Endothelial cell of umbilical vein (primary cell): Measurements from ENCODE around the gene RPLP2. TPM values are rescaled to one million over a fixed set of nuclear protein-coding genes. Genes with fewer than 3 reads are reported as not detected.

ENCODE experiments used
- BruUV-seq: library from RNA; stranded (reverse); fragments of 400-500 nt; replicated peaks from 2 replicates; lab custom pipeline; 2021; lab: Mats Ljungman, UMichigan
- CTCF ChIA-PET: fragments of 300-600, 350-600 bp; sonication (Branson Sonifier 250); formaldehyde crosslinking; loops from one replicate; lab custom pipeline; 2021; ENCODE audit warnings: antibody characterized with exemption, inconsistent platforms; lab: Charles Lee
- POLR2A ChIA-PET: fragments of 300-600, 350-600 bp; sonication (Branson Sonifier 250); formaldehyde crosslinking; loops from one replicate; lab custom pipeline; 2021; ENCODE audit warnings: antibody characterized with exemption, inconsistent platforms; lab: Charles Lee
- DNase-seq: peaks from one replicate; pipeline ENCODE4 v3.0.0-alpha.2; 2011; ENCODE audit warnings: low read depth, low spot score
- FAIRE-seq: peaks from 2 replicates; lab custom pipeline; 2011; peaks lifted over from hg19 to GRCh38; lab: Jason Lieb, UNC
- H2AFZ ChIP-seq: 2 replicates; pipeline ENCODE4 v1.6.0; 2012; ENCODE audit warnings: low read depth, low read length, control low read depth, inconsistent platforms
- H3K27ac ChIP-seq: 2 replicates; pipeline ENCODE4 v1.5.1; 2011; ENCODE audit warnings: low read depth, mild to moderate bottlenecking, control low read depth, low read length, moderate library complexity; ENCODE audit not compliant: insufficient read depth
- H3K27me3 ChIP-seq, 2 experiments: 2 replicates each; pipeline versions ENCODE4 v1.6.0 to v1.6.1; 2011; ENCODE audit warnings: low read length in 2 of 2, mixed read lengths in 1 of 2; ENCODE audit not compliant: control insufficient read depth in 2 of 2, insufficient read depth in 2 of 2
- H3K36me3 ChIP-seq, 2 experiments: 2 replicates in 1 of 2; 3 replicates in 1 of 2; pipeline ENCODE4 v1.5.1; 2011; ENCODE audit warnings: low read length in 2 of 2, mild to moderate bottlenecking in 1 of 2, moderate library complexity in 1 of 2; ENCODE audit not compliant: control insufficient read depth in 2 of 2, insufficient read depth in 2 of 2; ENCODE audit errors: extremely low read depth in 1 of 2
- H3K4me1 ChIP-seq: 3 replicates; pipeline ENCODE4 v1.5.1; 2011; ENCODE audit warnings: mild to moderate bottlenecking, low read length; ENCODE audit not compliant: control insufficient read depth, insufficient read depth; ENCODE audit errors: extremely low read depth
- H3K4me2 ChIP-seq: 2 replicates; pipeline ENCODE4 v1.6.1; 2011; ENCODE audit warnings: low read length, control low read depth, mixed read lengths; ENCODE audit not compliant: insufficient read depth
- H3K4me3 ChIP-seq, 3 experiments: fragments of 200-600 bp in 1 of 3; sonication (generic), shearing (Covaris generic) in 1 of 3; replicated peaks in 1 of 3; 2 replicates each; pipeline ENCODE4 v1.5.1; 2011 to 2016; ENCODE audit warnings: control low read depth in 3 of 3, low read length in 3 of 3, mild to moderate bottlenecking in 2 of 3, inconsistent platforms in 1 of 3, low read depth in 1 of 3, moderate library complexity in 1 of 3; ENCODE audit not compliant: insufficient read depth in 1 of 3
- H3K79me2 ChIP-seq: 2 replicates; pipeline ENCODE4 v1.6.0; 2012; ENCODE audit warnings: low read length, inconsistent platforms; ENCODE audit not compliant: control insufficient read depth, insufficient read depth
- H3K9ac ChIP-seq: replicated peaks from 2 replicates; pipeline ENCODE3; 2011; ENCODE audit warnings: low read length, control low read depth; ENCODE audit not compliant: insufficient read depth; ENCODE audit errors: extremely low read depth
- H3K9me1 ChIP-seq: replicated peaks from 3 replicates; pipeline ENCODE4 v1.6.0; 2011; ENCODE audit warnings: mild to moderate bottlenecking, low read length; ENCODE audit not compliant: control insufficient read depth, insufficient read depth; ENCODE audit errors: extremely low read depth
- H3K9me3 ChIP-seq: replicated peaks from 2 replicates; pipeline ENCODE4 v1.5.1; 2012; ENCODE audit warnings: low read length, inconsistent platforms; ENCODE audit not compliant: control insufficient read depth, insufficient read depth
- H4K20me1 ChIP-seq: replicated peaks from 2 replicates; pipeline ENCODE3; 2011; ENCODE audit warnings: mild to moderate bottlenecking, low read length; ENCODE audit not compliant: control insufficient read depth, insufficient read depth; ENCODE audit errors: extremely low read depth
- EZH2 ChIP-seq: IDR thresholded peaks from 2 replicates; pipeline ENCODE4 v1.6.1; 2012; ENCODE audit warnings: borderline replicate concordance, low read depth, mild to moderate bottlenecking, moderate library complexity, low read length, inconsistent platforms; ENCODE audit not compliant: severe bottlenecking
- FOS ChIP-seq: IDR thresholded peaks from 2 replicates; pipeline ENCODE4 v1.6.1; 2011; ENCODE audit warnings: mild to moderate bottlenecking, low read length, moderate library complexity, borderline replicate concordance; ENCODE audit not compliant: insufficient read depth
- GATA2 ChIP-seq: IDR thresholded peaks from 2 replicates; pipeline ENCODE4 v1.7.0; 2011; ENCODE audit warnings: low read depth, mild to moderate bottlenecking, moderate library complexity, mixed read lengths, low read length; ENCODE audit not compliant: insufficient read length, insufficient read depth
- JUN ChIP-seq: IDR thresholded peaks from 2 replicates; pipeline ENCODE4 v1.6.1; 2011; ENCODE audit warnings: borderline replicate concordance, low read depth; ENCODE audit not compliant: insufficient read length, insufficient read depth
- MYC ChIP-seq: IDR thresholded peaks from one replicate; pipeline ENCODE4 v1.6.1; 2011; ENCODE audit warnings: mild to moderate bottlenecking, low read depth, low read length
- POLR2A ChIP-seq: IDR thresholded peaks from 2 replicates; pipeline ENCODE4 v1.6.1; 2012; ENCODE audit warnings: low read depth, mild to moderate bottlenecking, control low read depth, low read length
- POLR2AphosphoS5 ChIP-seq: IDR thresholded peaks from 2 replicates; pipeline ENCODE4 v1.6.1; 2012; ENCODE audit warnings: low read depth, mild to moderate bottlenecking, control low read depth, low read length, moderate library complexity; ENCODE audit not compliant: insufficient read depth
- dilution Hi-C: fragments of 300-500 bp; cut with MboI; formaldehyde crosslinking; loops from one replicate; pipeline ENCODE4 v1.15.0; 2019; ENCODE audit warnings: low sequenced_read_pairs; ENCODE audit not compliant: extremely low pct_ligation_motif_present
- intact Hi-C: fragments of 100-400 bp; cut with micrococcal nuclease; formaldehyde crosslinking; loops from one replicate; pipeline ENCODE4 v1.10.0; 2022
- polyA plus RNA-seq, 4 experiments: library from polyadenylated mRNA; depleted of rRNA in 3 of 4; stranded (reverse) in 3 of 4; unstranded in 1 of 4; fragments of >200 nt; gene quantifications; 2 replicates each; pipeline versions ENCODE4 v1.2.1 to v1.2.3, GENCODE V29; 2011 to 2012; ENCODE audit warnings: missing spikeins in 1 of 4
- total RNA-seq: library from RNA; stranded (reverse); gene quantifications from 2 replicates; pipeline ENCODE4 v1.2.3, GENCODE V29; 2021
- TF ChIP-seq, protein P1 (sequence below): IDR thresholded peaks from 2 replicates; pipeline ENCODE4 v1.6.1; 2011; ENCODE audit not compliant: insufficient read depth, insufficient read length
- TF ChIP-seq, protein P2 (sequence below), 2 donors: IDR thresholded peaks; 1 replicate in 1 of 2; 2 replicates in 1 of 2; pipeline ENCODE4 v1.5.1; 2011; ENCODE audit warnings: low read length in 2 of 2, mild to moderate bottlenecking in 2 of 2, moderate library complexity in 2 of 2, control low read depth in 1 of 2, inconsistent platforms in 1 of 2, low read depth in 1 of 2; ENCODE audit not compliant: insufficient read depth in 1 of 2; ENCODE audit errors: extremely low read depth in 1 of 2

Gene RPLP2
- total and polyA plus RNA-seq, 2 donors (not counting 3 experiments of a cell fraction or from before 2014, with no cell fraction given) = 1,579 to 1,739 TPM

DNA sequence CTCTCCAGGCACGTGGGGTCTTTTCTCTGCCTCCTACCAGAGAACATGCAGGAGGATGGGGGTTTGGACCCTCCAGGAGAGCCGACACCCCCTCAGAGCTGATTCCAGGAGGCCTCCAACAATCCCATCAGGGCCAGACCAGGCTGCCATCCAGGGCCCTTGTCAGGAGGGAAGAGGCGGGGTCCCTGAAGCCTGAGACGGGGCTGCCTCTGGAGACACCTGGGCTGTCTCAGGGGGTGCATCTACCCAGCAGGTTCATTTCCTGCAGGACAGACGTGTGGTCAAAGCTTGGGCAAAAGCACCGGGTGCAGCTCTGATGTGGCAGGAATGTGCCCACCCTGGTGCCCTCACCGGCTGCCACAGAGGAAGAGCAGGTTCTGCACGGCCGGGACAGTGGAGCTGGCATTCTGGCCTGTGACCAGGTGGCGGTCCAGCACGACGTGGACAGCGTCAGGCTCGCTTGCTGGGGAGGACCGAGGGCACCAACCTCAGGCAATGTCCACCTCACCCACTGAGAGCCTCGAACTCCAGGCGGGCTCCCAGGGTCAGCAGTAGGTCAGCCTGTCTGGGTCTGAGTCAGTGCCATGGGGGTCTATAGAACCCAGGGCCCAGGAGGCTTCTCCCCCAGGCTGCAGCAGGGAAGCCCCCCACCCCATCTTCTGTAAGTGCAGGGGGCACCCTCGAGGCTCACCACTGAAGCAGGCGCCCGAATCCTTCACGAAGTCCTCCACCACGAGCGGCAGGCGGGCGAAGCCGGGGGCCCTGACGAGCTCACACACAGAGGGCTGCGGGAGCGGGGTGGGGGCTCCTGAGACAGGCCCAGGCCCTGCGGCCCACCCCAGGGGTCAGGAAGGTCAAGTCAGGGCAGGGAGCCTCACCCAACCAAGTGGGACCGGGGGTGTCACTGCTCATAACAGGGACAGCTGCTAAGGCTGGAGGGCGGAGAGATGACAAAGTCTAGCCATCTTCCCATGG lies 38.8 kb upstream of the RPLP2 start:
- H2AFZ ChIP-seq = no peak overlapping the region
- CTCF ChIA-PET = no interaction called here
- no peaks in the 10 kb centered on the region for H3K9me1 ChIP-seq
- POLR2A ChIA-PET = no interaction called here
- no peaks in the 10 kb centered on the region for H3K27me3 ChIP-seq
- DNase-seq (no peak), FAIRE-seq (no peak)
- TF ChIP-seq, protein P1, sequence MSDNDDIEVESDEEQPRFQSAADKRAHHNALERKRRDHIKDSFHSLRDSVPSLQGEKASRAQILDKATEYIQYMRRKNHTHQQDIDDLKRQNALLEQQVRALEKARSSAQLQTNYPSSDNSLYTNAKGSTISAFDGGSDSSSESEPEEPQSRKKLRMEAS = no peak
- TF ChIP-seq JUN (no peak), POLR2AphosphoS5 (no peak), POLR2A (no peak), FOS (no peak), EZH2 (no peak), GATA2 (no peak), MYC (no peak)
- TF ChIP-seq, protein P2, sequence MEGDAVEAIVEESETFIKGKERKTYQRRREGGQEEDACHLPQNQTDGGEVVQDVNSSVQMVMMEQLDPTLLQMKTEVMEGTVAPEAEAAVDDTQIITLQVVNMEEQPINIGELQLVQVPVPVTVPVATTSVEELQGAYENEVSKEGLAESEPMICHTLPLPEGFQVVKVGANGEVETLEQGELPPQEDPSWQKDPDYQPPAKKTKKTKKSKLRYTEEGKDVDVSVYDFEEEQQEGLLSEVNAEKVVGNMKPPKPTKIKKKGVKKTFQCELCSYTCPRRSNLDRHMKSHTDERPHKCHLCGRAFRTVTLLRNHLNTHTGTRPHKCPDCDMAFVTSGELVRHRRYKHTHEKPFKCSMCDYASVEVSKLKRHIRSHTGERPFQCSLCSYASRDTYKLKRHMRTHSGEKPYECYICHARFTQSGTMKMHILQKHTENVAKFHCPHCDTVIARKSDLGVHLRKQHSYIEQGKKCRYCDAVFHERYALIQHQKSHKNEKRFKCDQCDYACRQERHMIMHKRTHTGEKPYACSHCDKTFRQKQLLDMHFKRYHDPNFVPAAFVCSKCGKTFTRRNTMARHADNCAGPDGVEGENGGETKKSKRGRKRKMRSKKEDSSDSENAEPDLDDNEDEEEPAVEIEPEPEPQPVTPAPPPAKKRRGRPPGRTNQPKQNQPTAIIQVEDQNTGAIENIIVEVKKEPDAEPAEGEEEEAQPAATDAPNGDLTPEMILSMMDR (IDR thresholded peaks at IDR 0.05; ENCODE audit: extremely low read depth in 1 of 2, insufficient read depth in 1 of 2, low read depth in 1 of 2, low read length in 2 of 2) = no peak
- H3K4me2 ChIP-seq = no peak overlapping the region
- dilution Hi-C loops = no loop called here
- H3K27ac ChIP-seq = no peak overlapping the region
- BruUV-seq = no TSS peak
- no peak overlapping the region for H3K9ac ChIP-seq
- no peaks in the 10 kb centered on the region for H4K20me1 ChIP-seq
- no peaks in the 10 kb centered on the region for H3K9me3 ChIP-seq
- intact Hi-C loops = no loop called here
- peaks cover 10% of the 10 kb centered on the region for H3K4me1 ChIP-seq
- H3K79me2 ChIP-seq = peaks cover 43% of the 10 kb centered on the region
- no peak overlapping the region for H3K4me3 ChIP-seq
- peaks cover 17 to 39% of the 10 kb centered on the region in 2 experiments for H3K36me3 ChIP-seq
